ENCODE data around the gene NOL6.
A peak's percentile ranks its signal among the peaks of the same experiment; 100 is the strongest.
"Not testable (repeated sequence)": the region's sequence is repeated elsewhere in the genome, so short reads cannot be mapped to it uniquely, and the experiment has no call there.

NOL6 gene

DNA sequence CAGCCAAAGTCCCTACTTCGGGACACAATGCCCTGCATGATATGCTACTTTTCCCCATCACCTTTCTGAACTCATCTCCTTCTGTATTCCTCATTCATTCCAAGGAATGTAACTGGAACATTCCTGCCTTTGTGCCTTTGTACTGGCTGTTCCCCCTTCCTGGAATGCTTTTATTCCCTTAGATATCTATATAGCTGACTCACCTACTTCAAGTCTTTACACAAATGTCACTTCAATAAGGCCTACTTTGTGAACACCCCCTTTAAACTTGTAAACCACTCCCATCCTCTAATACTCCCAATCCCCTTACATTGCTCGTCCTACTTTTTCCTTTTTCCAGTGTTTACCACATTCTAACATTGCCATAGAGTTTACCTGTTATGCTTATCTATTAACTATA lies 2.4 kb downstream of the NOL6 start:
- no peak for DNase-seq (ENCODE audit: low read depth)

DNA sequence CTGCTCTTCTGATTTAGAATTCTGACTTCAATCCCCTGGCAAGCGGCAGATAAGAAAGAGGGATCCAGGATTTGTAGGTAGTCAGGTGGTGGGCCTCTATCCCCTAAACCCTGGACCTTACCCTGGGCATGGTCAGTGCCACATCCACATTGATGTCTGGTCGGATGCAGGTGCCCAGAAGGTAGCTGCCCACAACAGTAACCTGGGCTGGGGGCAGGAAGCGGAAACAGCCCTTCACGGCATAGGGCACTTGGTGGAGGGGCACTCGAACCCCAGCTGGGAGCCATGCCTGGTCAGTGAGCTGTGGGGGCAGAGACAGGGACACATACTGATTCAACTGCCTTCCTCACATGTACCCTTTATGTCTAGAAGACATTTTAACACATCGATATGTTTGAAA lies 3.8 kb downstream of the NOL6 start:
- no peak for DNase-seq (ENCODE audit: low read depth)

DNA sequence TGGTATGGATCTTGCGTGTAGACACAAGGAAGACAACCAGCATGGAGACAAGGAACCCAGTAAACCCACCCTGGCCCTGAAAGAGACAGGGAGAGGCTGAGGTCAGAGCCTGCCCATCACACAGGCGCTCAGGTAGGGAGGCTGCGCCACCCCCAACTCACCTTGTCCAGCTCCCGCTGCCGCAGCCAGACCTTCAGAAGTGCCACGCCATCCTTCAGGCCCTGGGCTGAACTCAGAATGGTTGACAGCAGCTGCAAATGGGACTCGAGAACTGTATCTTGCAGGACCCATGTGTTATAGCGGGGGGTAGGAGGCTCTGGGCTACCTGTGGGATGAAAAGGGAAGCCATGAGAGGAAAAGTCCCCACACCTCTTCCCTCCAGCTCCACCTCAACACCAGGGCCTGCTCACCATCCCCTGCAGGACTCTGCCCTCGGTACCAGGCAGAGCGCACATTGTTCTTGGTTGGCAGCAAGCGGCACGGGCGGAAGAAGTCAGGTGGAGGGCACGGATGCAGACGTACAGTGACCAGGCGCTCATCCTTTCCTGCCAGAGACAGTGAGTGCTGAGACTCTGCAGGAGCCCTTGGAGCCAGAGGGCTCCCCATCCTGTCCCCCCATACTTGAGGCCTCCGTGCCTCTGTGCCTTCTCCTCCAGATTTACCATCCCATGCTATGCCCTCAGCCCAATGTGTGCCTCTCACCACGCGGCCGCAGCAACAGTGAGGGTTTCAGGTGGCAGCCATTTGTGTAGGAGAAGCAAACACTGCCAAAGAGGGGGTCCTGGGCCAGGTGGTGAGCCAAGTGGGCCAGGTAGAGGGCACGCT lies 4.7 kb downstream of the NOL6 start:
- no peak for DNase-seq (ENCODE audit: low read depth)

DNA sequence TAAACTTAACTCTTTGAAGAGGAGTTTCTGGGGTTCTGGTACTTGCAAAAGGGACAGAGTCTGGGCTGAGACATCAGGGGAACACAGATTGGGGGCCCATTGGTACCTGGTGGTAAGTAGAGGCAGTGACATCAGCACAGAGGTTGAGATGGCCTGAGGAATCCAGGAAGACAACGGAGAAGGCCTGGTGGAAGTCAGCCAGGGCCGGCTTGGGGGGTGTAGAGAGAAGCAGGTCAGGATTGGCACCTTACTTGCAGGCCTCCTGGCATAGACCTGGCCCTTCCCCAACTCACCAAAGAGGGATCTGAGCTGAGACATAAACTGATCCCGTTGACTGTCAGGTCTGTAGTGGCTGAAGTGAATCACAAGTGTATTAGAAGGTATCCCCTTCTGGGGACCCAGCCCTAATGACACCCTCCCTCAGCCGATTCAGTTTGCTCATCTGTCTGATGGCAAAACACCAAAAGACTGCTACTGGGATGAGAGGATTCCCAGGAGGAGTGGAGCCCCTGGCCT lies 5.5 kb downstream of the NOL6 start:
- DNase-seq (ENCODE audit: low read depth): no peak

DNA sequence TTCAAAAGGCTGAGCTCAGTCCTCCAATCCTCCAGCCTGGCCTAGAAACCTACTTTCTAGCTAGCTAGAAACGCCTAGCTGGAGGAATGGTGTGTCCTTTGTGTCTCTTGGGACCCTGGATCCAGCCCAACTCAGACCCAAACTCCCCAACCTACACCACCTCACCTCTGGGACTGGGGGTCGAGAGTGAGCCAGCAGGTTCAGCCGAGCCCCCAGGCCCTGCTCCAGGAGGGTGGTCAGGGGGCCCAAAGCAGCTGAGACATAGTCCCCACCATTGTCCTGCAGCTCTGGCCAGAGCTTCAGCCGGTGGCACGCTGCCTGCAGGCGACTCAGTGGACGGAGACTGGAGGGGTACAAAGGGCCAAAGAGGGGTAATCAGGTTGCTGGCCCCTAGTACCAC lies 6.2 kb downstream of the NOL6 start:
- DNase-seq (ENCODE audit: low read depth): no peak

DNA sequence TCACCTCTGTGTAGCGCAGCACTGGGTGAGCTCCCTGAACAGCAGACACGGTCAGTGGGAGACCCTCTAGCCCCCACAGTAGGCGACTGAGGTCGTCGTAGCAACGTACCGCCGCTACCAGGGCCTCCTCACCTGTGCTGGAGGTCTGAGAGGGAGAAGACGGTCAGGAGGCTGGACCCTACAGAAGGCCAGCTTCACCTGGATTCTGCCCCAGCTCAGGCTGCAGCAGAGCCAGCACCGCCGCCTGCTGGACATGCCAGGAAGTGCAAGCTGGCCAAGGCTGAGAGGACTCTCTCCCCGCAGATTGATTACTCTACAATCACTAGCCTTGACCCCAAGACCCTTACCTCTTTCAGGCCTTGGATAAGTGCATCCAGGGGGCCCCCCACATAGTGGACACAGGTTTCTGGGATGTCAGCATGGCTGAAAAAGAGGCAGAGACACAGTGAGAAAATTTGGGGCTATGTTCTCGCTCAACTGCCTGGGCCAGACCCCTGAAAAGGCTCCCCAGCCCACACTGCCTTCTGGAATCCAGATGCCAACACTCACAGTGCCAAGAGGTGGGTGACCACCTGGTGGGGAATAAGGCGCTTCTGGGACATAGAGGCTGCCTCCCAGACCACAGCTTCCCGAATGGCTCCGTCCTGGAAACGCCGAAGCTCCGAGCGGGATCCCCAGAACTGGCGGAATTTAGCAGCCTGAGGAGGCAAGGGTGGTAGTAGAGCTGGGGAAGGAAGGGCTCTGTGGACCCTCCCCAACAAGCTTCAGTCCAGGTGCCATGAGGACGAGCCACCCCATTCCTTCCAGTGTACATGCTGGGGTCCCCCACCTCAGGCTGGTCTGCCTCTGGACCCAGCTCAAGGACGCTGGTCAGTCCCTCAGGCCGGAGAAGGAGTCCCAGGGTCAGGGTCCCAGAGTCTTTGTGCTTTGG lies 6.9 kb downstream of the NOL6 start:
- DNase-seq (ENCODE audit: low read depth): peak; percentile 27

DNA sequence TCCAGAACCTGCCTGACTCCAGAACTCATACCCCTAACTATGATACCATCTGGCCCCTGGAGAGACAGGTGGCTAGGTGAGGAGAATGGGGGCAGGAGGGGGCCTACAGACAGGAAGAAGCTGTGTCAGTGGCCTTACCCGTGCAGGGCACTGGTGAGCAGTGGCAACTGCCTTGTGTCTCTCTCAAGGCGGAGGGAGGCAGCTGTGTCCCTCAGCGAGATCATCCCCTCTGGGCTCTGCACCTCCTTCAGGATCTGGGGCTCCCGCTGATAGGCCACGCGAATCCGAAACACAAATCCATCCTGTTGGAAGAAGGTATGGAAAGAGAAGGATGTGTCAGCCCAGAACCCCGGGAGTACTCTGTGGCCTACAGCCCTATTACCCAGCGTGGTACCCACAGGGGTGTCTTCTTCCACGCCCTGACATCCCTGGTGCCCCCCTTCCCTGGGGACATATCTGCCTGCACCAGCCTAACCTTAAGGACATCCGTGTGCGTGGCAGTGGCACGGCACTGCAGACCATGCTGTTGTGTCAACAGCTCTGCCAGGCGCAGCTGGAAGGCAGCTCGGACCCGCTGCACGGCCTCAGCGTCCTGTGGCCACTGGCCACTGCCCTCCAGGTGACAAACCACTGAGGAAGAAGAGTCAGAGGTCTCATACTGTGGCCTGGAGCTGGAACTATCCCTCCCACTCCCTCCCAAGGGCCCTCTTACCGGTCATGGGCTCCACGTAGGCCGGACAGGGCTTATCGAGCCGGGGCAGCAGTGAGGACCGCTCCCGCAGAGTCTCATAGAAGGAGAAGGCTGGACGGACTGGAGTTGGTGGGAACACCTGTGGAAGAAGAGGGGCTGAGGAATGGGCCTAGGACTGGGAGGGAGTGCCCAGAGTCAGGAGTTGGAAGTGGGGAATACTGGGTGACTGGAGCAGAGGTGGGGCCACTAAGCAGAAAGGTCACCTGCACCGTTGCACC lies 7.8 kb downstream of the NOL6 start:
- DNase-seq (ENCODE audit: low read depth): no peak

DNA sequence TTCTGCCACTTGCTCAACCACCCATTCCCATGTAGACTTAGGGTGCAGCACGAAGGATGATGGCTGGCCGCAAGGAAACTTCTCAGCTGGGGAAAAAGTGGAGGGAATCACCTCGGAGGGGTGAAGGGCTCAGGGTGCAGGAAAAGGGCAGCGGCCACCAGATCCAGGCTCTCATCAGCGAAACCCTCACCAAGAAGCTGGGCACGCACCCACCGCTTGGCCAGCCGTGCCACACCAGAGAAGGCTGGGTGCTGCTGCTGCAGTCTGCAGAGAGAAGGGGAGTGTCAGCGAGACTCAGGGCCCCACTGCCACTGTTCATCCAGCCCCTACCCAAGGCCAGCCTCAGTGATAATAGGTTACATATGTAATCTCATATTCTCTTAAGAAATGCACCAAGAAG lies 8.6 kb downstream of the NOL6 start:
- no peak for DNase-seq (ENCODE audit: low read depth)

DNA sequence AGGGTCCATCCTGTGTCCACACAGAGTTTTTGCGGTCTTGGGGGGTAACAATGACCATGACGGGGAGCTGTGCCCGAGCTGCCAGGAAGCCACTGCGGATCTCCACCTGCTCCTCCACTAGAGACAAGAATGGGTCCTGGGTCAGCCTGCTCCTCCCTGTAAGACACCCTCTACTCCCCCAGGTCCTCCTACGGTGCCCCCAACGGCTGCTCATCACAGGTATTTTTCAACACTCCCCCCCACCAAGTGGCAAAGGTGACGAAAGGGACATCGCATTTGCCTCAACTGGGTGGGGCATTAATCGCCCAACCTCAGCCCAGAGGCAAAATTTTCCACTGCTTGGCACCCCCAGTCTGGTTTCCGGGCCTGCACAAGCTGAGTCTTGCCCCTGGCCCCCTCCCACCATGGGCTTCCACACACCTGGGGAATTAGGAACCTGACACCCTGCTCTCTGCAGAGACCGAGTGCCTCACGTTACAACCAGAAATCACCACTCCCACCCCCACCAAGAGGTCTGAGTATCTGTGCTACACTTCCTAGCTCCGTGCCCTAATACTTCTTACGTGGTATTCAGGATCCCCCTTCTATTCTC lies 9.6 kb downstream of the NOL6 start:
- DNase-seq (ENCODE audit: low read depth): no peak

DNA sequence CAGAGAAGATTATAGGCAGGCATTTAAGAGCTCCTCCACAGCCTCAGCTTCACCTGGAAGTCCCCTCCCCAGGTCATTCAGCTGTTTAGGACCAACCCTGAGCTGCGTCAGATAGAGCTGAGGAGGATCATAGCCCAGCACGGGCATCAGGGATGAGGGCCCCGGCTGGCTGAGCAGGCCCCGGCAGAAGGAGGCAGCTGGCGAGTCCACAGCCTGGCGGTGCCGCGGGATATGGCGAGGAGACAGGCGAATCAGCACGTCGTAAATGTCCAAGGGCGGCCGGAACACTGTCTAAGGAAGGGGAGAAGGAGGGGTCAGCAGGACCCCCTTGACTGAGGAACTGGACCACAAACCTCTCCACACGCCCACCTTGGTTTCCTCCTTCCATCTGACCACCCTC lies 10.6 kb downstream of the NOL6 start:
- DNase-seq (ENCODE audit: low read depth): no peak

DNA sequence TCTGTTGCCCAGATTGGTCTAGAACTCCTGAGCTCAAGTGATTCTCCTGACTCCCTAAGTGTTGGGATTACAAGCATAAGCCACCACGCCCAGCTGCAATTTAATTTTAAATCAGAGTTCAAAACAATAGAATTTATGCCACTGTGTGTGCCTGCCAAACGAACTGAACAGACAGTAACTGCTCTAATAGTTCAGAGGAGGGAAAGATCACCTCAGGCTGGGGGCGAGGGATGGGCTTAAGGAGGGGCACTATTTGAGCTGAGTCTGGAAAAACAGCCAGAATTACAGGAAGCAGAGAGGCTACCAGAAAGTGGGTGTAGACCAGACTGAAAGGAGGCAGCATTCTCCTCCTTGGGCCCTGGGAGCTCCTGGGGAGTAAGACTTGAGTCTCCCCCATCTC lies 12.2 kb downstream of the NOL6 start:
- DNase-seq (ENCODE audit: low read depth): no peak

DNA sequence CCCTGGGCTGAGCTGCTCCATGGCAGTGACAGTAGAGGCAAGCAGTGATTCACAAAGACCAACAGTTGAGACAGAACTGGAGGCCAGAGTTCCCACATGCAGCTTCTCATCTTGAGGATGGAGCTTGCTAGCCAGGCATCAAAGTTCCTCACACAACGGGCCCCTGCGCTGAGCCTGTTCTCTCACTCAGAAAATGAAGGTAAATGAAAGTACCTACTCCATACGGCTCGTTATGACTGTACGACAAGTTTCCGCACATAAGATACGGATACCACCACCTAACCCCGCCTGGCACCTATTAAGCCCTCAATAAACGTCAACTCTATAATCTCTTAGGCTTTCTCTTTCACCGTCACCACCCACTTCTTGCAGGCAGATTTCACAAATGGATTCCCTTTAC lies 12.9 kb downstream of the NOL6 start:
- no peak for DNase-seq (ENCODE audit: low read depth)

DNA sequence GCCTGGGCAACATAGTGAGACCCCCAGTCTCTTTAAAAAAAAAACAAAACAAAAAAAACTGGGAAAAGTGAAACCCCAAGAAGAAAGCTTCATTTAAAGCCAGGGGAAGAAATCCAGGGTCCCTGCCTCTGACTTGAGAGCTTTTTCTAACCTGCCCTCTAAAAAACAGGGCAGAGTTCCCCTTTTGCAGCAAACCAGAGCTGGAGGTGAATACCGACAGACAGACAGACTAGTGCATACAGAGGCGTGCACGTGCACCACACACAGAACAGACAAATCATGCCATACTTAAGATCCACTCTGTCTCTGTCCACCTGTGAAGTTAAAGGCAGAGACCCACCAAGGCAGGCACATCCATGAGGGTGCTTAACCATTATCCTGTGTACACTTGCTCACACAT lies 14.6 kb downstream of the NOL6 start:
- DNase-seq (ENCODE audit: low read depth): no peak

DNA sequence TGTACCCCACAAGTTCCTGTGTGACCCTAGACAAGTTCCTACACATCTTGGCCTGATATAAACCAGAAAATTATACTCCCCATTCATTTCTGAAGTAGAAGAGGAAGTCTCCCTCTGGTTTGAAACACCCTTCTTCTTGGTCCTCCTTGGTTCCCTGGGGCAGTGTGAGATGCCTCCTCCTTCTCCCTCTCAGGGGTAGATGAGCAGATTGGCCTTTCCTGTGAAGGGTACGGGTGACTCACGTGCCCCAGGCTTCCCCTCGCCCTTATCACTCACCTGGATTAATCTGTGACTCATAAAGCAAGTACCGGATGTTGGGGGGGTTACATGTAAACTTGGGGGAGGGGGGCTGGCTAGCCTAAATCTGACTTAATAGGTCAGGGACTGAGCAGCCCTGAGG lies 15.3 kb downstream of the NOL6 start:
- DNase-seq (ENCODE audit: low read depth): peak; percentile 42

DNA sequence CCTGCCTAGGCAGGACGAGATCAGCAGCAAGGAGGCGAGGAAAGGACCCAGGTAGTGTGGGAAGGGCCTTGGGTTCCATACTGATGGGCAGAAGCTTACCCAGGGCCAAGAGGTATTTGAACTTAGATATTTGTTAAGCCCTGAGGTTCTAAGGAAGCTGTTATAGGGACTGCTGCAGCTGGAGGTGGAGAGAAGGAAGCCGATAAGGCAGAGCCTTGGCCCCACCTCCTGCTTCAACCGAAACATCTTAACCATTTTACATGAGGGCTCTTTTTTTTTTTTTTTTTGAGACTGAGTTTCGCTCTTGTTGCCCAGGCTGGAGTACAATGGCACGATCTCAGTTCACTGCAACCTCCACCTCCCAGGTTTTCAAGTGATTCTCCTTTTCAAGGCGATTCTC lies 17.8 kb downstream of the NOL6 start:
- DNase-seq (ENCODE audit: low read depth): no peak

DNA sequence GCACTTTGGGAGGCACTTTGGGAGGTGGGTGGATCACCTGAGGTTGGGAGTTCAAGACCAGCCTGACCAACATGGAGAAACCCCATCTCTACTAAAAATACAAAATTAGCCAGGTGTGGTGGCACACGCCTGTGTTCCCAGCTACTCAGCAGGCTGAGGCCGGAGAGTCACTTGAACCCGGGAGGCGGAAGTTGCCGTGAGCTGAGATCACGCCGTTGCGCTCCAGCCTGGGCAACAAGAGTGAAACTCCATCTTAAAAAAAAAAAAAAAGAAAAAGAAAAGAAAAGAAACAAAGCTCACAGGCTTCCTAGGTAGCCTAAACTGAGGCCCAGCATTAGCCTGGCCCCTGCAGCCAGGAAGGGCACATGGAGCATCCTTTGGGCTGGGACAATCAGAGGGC lies 18.3 kb downstream of the NOL6 start:
- DNase-seq (ENCODE audit: low read depth): not testable (repeated sequence)

DNA sequence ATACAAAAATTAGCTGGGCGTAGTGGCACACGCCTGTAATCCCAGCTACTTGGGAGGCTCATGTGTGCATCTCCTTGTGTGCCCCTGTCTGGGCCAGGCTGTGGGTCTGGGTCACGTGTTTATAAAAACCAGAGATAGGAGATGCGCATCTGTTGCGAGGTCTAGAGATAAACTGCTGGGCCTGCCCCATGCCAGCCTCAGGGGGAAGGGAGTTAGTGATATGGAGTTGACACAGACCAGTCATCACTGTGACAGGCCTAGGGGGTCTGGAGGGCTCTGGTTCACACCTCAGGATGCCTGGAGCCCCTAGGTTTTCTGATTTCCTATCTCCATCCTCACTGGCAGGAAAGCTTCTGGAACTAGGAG lies 19.1 kb downstream of the NOL6 start:
- not testable (repeated sequence) for DNase-seq (ENCODE audit: low read depth)

DNA sequence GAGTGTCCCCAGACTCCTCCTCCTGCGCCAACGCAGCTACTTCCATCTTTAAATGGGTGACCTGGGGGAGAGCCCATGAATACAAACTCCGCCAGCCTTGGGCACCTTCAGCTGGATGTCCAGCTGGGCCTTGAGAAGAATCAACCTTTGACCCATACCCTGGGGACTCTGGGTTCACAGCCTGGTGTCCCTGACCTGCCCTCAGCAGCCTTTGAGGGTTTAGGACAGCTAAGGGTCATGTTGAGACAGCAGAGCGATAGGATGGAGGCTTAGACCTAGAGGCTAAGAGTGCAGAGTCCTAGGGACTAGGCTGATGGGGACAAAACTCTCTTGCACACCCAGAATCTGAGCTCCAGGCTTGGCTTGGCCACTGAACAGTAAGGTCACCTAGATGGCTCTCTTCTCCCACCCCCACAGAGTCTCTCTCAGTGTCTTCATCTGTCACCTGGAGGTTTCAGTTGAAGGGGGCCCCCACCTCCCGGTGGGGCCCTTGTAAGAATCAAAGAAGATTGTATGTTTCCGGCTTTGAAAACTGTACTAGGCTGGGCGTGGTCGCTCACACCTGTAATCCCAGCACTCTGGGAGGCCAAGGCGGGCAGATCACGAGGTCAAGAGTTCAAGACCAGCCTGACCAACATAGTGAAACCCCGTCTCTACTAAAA lies 19.6 kb downstream of the NOL6 start:
- no peak for DNase-seq (ENCODE audit: low read depth)

DNA sequence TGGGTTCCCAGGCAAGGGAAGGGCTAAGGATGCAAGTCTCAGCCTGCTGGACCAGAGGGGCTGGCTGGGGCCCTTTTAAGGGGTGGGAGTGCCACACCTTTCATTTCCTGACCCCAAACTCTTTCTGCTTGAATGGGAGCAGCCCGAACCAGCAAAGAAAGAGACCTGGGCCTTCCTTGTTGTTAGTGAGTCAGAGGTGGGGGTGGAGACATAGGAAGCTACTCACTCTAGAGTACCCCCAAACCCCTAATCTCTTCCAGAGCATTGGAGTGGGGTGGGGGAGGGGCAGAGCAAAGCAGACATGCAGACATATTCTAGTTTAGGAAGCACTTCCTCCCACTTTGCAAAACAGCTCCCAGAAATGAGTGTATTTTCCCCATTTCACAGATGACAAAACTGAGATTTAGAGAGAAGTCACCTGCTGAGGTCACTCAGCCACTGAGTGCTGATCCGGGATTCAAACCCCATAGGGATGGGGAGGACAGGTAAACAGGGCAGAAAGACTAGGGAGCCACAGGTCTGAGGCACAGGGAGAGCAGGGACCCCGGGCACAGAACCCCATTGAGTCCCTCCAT lies 20.4 kb downstream of the NOL6 start:
- DNase-seq (ENCODE audit: low read depth): no peak

DNA sequence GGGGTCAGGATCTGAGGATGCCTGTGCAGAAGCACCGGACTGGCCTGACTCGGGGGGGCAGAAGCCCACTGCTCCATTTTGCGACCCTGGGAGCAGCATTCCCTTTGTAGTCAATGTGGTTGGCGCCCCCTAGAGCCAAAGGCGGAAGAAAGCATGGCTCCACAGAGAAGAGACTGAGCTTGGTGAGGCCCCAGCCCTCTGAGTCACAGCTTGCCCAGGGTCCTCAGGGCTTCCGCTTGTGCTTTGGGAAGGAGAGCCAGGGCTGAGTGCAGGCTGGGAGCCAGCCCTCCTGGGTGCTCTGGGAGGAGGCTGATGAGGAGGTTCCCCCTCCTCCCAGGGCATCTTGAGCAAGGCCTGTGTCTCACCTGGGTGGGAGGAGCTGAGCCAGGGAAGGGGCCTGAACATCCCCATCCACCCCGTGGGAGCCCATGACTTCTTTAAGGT lies 20.9 kb downstream of the NOL6 start:
- DNase-seq (ENCODE audit: low read depth): peak; percentile 87
